PC-3 (cell line): Measurements from ENCODE around the gene PEX14.

Experiments
- EZH2 ChIP-seq: fragments of 300-600 bp; sonication (generic); IDR thresholded peaks from one replicate; pipeline ENCODE4 v1.6.1; 2017; ENCODE audit warnings: antibody characterized with exemption, mild to moderate bottlenecking, low read length; ENCODE audit not compliant: unreplicated experiment
- EZH2phosphoT487 ChIP-seq: fragments of 300-600 bp; sonication (generic); IDR thresholded peaks from 2 replicates; pipeline ENCODE4 v1.6.1; 2018; ENCODE audit warnings: mild to moderate bottlenecking, antibody characterized with exemption, low read length, borderline replicate concordance
- TF ChIP-seq, protein P1 (sequence below): fragments of 300-600 bp; sonication (generic); conservative IDR thresholded peaks from 2 replicates; pipeline ENCODE4 v1.5.1; 2017; ENCODE audit warnings: antibody characterized with exemption, low read depth, mild to moderate bottlenecking, low read length

DNA sequence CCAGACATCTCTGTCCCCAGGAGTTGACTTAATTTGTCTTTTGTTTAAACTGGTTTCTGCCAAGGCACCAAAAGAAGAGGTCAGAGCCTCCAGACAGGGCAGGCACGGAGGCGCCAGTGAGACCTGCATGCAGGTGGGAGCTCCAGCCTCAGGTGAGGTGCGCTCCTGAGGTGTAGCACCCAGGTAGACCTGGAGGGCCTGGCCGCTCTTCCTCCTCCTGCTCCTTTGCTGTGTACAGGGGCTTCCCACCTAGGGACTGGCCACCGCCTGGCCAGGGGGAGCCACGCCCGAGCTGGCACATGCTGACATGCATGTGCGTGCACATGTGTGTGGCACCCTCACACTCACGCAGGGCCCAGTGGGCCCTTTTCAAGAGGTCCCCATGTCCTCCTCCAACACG lies 158.7 kb downstream of the PEX14 start:
- TF ChIP-seq, protein P1, sequence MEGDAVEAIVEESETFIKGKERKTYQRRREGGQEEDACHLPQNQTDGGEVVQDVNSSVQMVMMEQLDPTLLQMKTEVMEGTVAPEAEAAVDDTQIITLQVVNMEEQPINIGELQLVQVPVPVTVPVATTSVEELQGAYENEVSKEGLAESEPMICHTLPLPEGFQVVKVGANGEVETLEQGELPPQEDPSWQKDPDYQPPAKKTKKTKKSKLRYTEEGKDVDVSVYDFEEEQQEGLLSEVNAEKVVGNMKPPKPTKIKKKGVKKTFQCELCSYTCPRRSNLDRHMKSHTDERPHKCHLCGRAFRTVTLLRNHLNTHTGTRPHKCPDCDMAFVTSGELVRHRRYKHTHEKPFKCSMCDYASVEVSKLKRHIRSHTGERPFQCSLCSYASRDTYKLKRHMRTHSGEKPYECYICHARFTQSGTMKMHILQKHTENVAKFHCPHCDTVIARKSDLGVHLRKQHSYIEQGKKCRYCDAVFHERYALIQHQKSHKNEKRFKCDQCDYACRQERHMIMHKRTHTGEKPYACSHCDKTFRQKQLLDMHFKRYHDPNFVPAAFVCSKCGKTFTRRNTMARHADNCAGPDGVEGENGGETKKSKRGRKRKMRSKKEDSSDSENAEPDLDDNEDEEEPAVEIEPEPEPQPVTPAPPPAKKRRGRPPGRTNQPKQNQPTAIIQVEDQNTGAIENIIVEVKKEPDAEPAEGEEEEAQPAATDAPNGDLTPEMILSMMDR, result no peak
- TF ChIP-seq EZH2 (no peak), EZH2phosphoT487 (no peak)
